IMR-90 (cell line): ENCODE data around the gene SLC24A3. TPM values are rescaled to one million over a fixed set of nuclear protein-coding genes. Genes with fewer than 3 reads are reported as not detected.

Source experiments
- ATAC-seq: fragments of 200-7000 bp; cut with Tn5 transposase; 2 replicates; pipeline ENCODE4 v1.9.1; 2020; ENCODE audit warnings: low read depth, mild to moderate bottlenecking, moderate library complexity
- BruUV-seq: library from RNA; stranded (reverse); fragments of 400-500 nt; replicated peaks from 2 replicates; lab custom pipeline; 2021; lab: Mats Ljungman, UMichigan
- CTCF ChIA-PET: fragments of 300-600 bp; formaldehyde crosslinking; extraction: SDS; loops from one replicate; lab custom pipeline; 2021; ENCODE audit warnings: antibody characterized with exemption; lab: Yijun Ruan, JAX
- POLR2A ChIA-PET: fragments of 300-600 bp; sonication (Branson Sonifier 250); formaldehyde crosslinking; loops from one replicate; lab custom pipeline; 2022; ENCODE audit warnings: antibody characterized with exemption; ENCODE audit not compliant: unreplicated experiment; lab: Charles Lee
- DNase-seq: peaks from one replicate; pipeline ENCODE4 v3.0.0; 2013
- H2AFZ ChIP-seq: replicated peaks from 2 replicates; pipeline ENCODE3; 2013; ENCODE audit warnings: low read length, mild to moderate bottlenecking; ENCODE audit not compliant: poor library complexity
- H2AK5ac ChIP-seq: 2 replicates; pipeline ENCODE4 v1.6.1; 2013; ENCODE audit warnings: low read depth, low read length, inconsistent platforms
- H2AK9ac ChIP-seq: replicated peaks from 2 replicates; pipeline ENCODE3; 2013; ENCODE audit warnings: mild to moderate bottlenecking, low read depth, low read length, moderate library complexity; ENCODE audit not compliant: poor library complexity
- H2BK120ac ChIP-seq: 2 replicates; pipeline ENCODE4 v1.6.1; 2013; ENCODE audit warnings: low read depth, low read length, inconsistent platforms
- H2BK15ac ChIP-seq: 3 replicates; pipeline ENCODE4 v1.6.1; 2013; ENCODE audit warnings: low read depth, low read length, inconsistent platforms
- H2BK20ac ChIP-seq: 2 replicates; pipeline ENCODE4 v1.6.1; 2013; ENCODE audit warnings: low read depth, mild to moderate bottlenecking, inconsistent platforms, low read length, moderate library complexity
- H2BK5ac ChIP-seq: 2 replicates; pipeline ENCODE4 v1.6.1; 2013; ENCODE audit warnings: mild to moderate bottlenecking, low read depth, low read length, inconsistent platforms; ENCODE audit not compliant: poor library complexity, severe bottlenecking
- H3K14ac ChIP-seq: replicated peaks from 2 replicates; pipeline ENCODE4 v1.6.1; 2013; ENCODE audit warnings: low read depth, low read length, inconsistent platforms
- H3K18ac ChIP-seq: 2 replicates; pipeline ENCODE4 v1.6.1; 2013; ENCODE audit warnings: low read depth, low read length, control low read depth
- H3K23ac ChIP-seq: 2 replicates; pipeline ENCODE4 v1.6.1; 2013; ENCODE audit warnings: low read depth, low read length, inconsistent platforms
- H3K27ac ChIP-seq: 2 replicates; pipeline ENCODE4 v1.5.1; 2013; ENCODE audit warnings: mild to moderate bottlenecking, control low read depth, low read length; ENCODE audit not compliant: insufficient read depth
- H3K27me3 ChIP-seq: 2 replicates; pipeline ENCODE4 v1.6.1; 2013; ENCODE audit warnings: low read length; ENCODE audit not compliant: control insufficient read depth, insufficient read depth
- H3K36me3 ChIP-seq: 2 replicates; pipeline ENCODE4 v1.6.1; 2013; ENCODE audit warnings: low read length, mixed read lengths; ENCODE audit not compliant: control insufficient read depth, insufficient read depth
- H3K4ac ChIP-seq: 2 replicates; pipeline ENCODE4 v1.6.1; 2013; ENCODE audit warnings: low read depth, low read length, inconsistent platforms
- H3K4me1 ChIP-seq: 2 replicates; pipeline ENCODE4 v1.6.1; 2013; ENCODE audit warnings: low read length, mixed read lengths; ENCODE audit not compliant: control insufficient read depth, insufficient read depth
- H3K4me2 ChIP-seq: 2 replicates; pipeline ENCODE4 v1.6.1; 2013; ENCODE audit warnings: low read depth, mild to moderate bottlenecking, control low read depth, low read length, moderate library complexity
- H3K4me3 ChIP-seq: 2 replicates; pipeline ENCODE4 v1.5.1; 2013; ENCODE audit warnings: low read depth, mild to moderate bottlenecking, control low read depth, low read length, moderate library complexity; ENCODE audit not compliant: insufficient read depth
- H3K56ac ChIP-seq: 2 replicates; pipeline ENCODE4 v1.6.1; 2013; ENCODE audit warnings: low read length, inconsistent platforms; ENCODE audit not compliant: insufficient read depth; ENCODE audit errors: extremely low read depth
- H3K79me1 ChIP-seq, 2 experiments: 2 replicates each; pipeline ENCODE4 v1.6.1; 2013; ENCODE audit warnings: low read length in 2 of 2, inconsistent platforms in 1 of 2, low read depth in 1 of 2
- H3K9ac ChIP-seq: 2 replicates; pipeline ENCODE4 v1.6.1; 2013; ENCODE audit warnings: low read depth, low read length, control low read depth
- H3K9me1 ChIP-seq: 2 replicates; pipeline ENCODE4 v1.6.1; 2013; ENCODE audit warnings: low read length, inconsistent platforms; ENCODE audit not compliant: insufficient read depth
- H3K9me3 ChIP-seq: 2 replicates; pipeline ENCODE4 v1.6.1; 2013; ENCODE audit warnings: low read length; ENCODE audit not compliant: control insufficient read depth, insufficient read depth
- H4K20me1 ChIP-seq: 2 replicates; pipeline ENCODE4 v1.6.1; 2013; ENCODE audit warnings: low read length, inconsistent platforms; ENCODE audit not compliant: insufficient read depth
- H4K5ac ChIP-seq: 2 replicates; pipeline ENCODE4 v1.6.1; 2013; ENCODE audit warnings: mild to moderate bottlenecking, low read depth, low read length, control low read depth
- H4K8ac ChIP-seq, 2 experiments: 2 replicates each; pipeline ENCODE4 v1.6.1; 2013; ENCODE audit warnings: low read depth in 2 of 2, low read length in 2 of 2, control low read depth in 1 of 2, inconsistent platforms in 1 of 2
- H4K91ac ChIP-seq: 2 replicates; pipeline ENCODE4 v1.6.1; 2013; ENCODE audit warnings: low read depth, low read length, inconsistent platforms; ENCODE audit not compliant: insufficient read depth
- BHLHE40 ChIP-seq: fragments of 150-350 bp; IDR thresholded peaks from 2 replicates; pipeline ENCODE4 v1.6.1; 2016; ENCODE audit warnings: mild to moderate bottlenecking, low read depth, low read length
- CEBPB ChIP-seq: IDR thresholded peaks from 2 replicates; pipeline ENCODE4 v1.6.1; 2012; ENCODE audit warnings: low read depth, low read length, improper control_type of control experiment
- CHD1 ChIP-seq: IDR thresholded peaks from 2 replicates; pipeline ENCODE4 v1.6.1; 2012; ENCODE audit warnings: low read depth, low read length, improper control_type of control experiment
- CTCF ChIP-seq: conservative IDR thresholded peaks from 2 replicates; pipeline ENCODE4 v1.5.1; 2012; ENCODE audit warnings: mild to moderate bottlenecking, low read depth, low read length, improper control_type of control experiment
- ELK1 ChIP-seq: fragments of 150-350 bp; IDR thresholded peaks from 2 replicates; pipeline ENCODE4 v1.6.1; 2016; ENCODE audit warnings: low read depth, mild to moderate bottlenecking, low read length, moderate library complexity, borderline replicate concordance
- FOS ChIP-seq: fragments of 150-350 bp; IDR thresholded peaks from 2 replicates; pipeline ENCODE4 v1.6.1; 2016; ENCODE audit warnings: low read depth, low read length
- MAFK ChIP-seq: IDR thresholded peaks from 2 replicates; pipeline ENCODE4 v1.6.1; 2012; ENCODE audit warnings: low read depth, low read length, improper control_type of control experiment
- MAZ ChIP-seq: IDR thresholded peaks from 2 replicates; pipeline ENCODE4 v1.6.1; 2012; ENCODE audit warnings: low read depth, mild to moderate bottlenecking, low read length, improper control_type of control experiment, moderate library complexity, borderline replicate concordance
- MXI1 ChIP-seq: IDR thresholded peaks from 2 replicates; pipeline ENCODE4 v1.6.1; 2012; ENCODE audit warnings: low read depth, mild to moderate bottlenecking, low read length, moderate library complexity, borderline replicate concordance
- NFE2L2 ChIP-seq: fragments of 150-350 bp; IDR thresholded peaks from 2 replicates; pipeline ENCODE4 v1.6.1; 2016; ENCODE audit warnings: low read depth, mild to moderate bottlenecking, low read length
- POLR2A ChIP-seq: IDR thresholded peaks from 2 replicates; pipeline ENCODE4 v1.6.1; 2012; ENCODE audit warnings: mild to moderate bottlenecking, low read depth, low read length
- RAD21 ChIP-seq: IDR thresholded peaks from 2 replicates; pipeline ENCODE4 v1.6.1; 2012; ENCODE audit warnings: low read length, improper control_type of control experiment
- RCOR1 ChIP-seq: IDR thresholded peaks from 2 replicates; pipeline ENCODE4 v1.6.1; 2012; ENCODE audit warnings: mild to moderate bottlenecking, low read length, improper control_type of control experiment; ENCODE audit not compliant: insufficient replicate concordance
- RFX5 ChIP-seq: IDR thresholded peaks from 2 replicates; pipeline ENCODE4 v1.8.0; 2012; ENCODE audit warnings: low read depth, mild to moderate bottlenecking, low read length, moderate library complexity
- SMC3 ChIP-seq: fragments of 150-350 bp; IDR thresholded peaks from 2 replicates; pipeline ENCODE4 v1.6.1; 2016; ENCODE audit warnings: low read depth, mild to moderate bottlenecking, antibody characterized with exemption, low read length, moderate library complexity
- USF2 ChIP-seq: fragments of 150-350 bp; IDR thresholded peaks from 2 replicates; pipeline ENCODE4 v1.6.1; 2017; ENCODE audit warnings: mild to moderate bottlenecking, antibody characterized with exemption, low read length, low read depth
- WGBS, 2 experiments: methylation state at CpG; one replicate each; pipeline versions ENCODE4 v1.1.5 to v1.1.7; 2013; ENCODE audit warnings: missing lambda C conversion rate in 2 of 2; ENCODE audit not compliant: insufficient read length in 1 of 2; ENCODE audit errors: extremely low coverage in 2 of 2; 5-methylcytosine and 5-hydroxymethylcytosine counted together
- dilution Hi-C: fragments of 300-500 bp; cut with HindIII; formaldehyde crosslinking; loops from one replicate; pipeline ENCODE4 v1.14.3; 2018; ENCODE audit warnings: low sequenced_read_pairs; ENCODE audit not compliant: unreplicated experiment
- in situ Hi-C: fragments of 300-500 bp; cut with MboI; formaldehyde crosslinking; loops from 3 replicates; pipeline ENCODE4 v1.14.3; 2019; ENCODE audit warnings: low sequenced_read_pairs, inconsistent platforms, mixed read lengths
- intact Hi-C: fragments of 100-400 bp; cut with micrococcal nuclease; formaldehyde crosslinking; loops from 2 replicates; pipeline ENCODE4 v1.10.0; 2022
- polyA plus RNA-seq, 3 experiments: library from polyadenylated mRNA; depleted of rRNA; stranded (reverse); fragments of >200 nt; gene quantifications; 2 replicates each; pipeline ENCODE4 v1.2.3, GENCODE V29; 2012; ENCODE audit warnings: low replicate concordance in 1 of 3
- total RNA-seq: library from RNA; depleted of rRNA; stranded (reverse); fragments of >200 nt; gene quantifications from 2 replicates; pipeline ENCODE4 v1.2.3, GENCODE V29; 2012

Gene SLC24A3
- total and polyA plus RNA-seq, 2 of the 4 experiments (the other 2 are of a cell fraction), result not detected

GRCh38 chr20:19193349-19193748, 19.1 kb upstream of the SLC24A3 start:
- no peak overlapping the region for H2AK9ac ChIP-seq
- DNase-seq, result no peak
- H3K4ac ChIP-seq, result no peak overlapping the region
- H3K9me3 ChIP-seq, result no peaks in the 10 kb centered on the region
- intact Hi-C loops, result no loop called here
- H3K23ac ChIP-seq, result no peak overlapping the region
- no peak overlapping the region for H3K14ac ChIP-seq
- TF ChIP-seq MAFK (no peak), MAZ (no peak), FOS (no peak), ELK1 (no peak), RCOR1 (no peak), CEBPB (no peak), MXI1 (no peak), NFE2L2 (no peak), RFX5 (no peak), CHD1 (no peak), RAD21 (no peak), USF2 (no peak), CTCF (no peak), SMC3 (no peak), POLR2A (no peak), BHLHE40 (no peak)
- no peak overlapping the region for H4K91ac ChIP-seq
- no peak for ATAC-seq
- H2AK5ac ChIP-seq, result no peak overlapping the region
- ChIA-PET POLR2A (no interaction called here), CTCF (no interaction called here)
- H4K8ac ChIP-seq, result no peak overlapping the region
- H2BK20ac ChIP-seq, result no peak overlapping the region
- no peak overlapping the region for H3K56ac ChIP-seq
- no peak overlapping the region for H2BK5ac ChIP-seq
- no peak overlapping the region for H3K9ac ChIP-seq
- H4K20me1 ChIP-seq, result no peaks in the 10 kb centered on the region
- H4K5ac ChIP-seq, result no peak overlapping the region
- no peak overlapping the region for H3K18ac ChIP-seq
- no CpG with 5 or more reads among the region's 5 CpGs for WGBS, 2 experiments
- in situ Hi-C loops, result no loop called here
- no peaks in the 10 kb centered on the region for H3K4me1 ChIP-seq
- H2BK15ac ChIP-seq, result no peak overlapping the region
- dilution Hi-C loops, result no loop called here
- H2AFZ ChIP-seq, result no peak overlapping the region
- H3K27me3 ChIP-seq, result no peaks in the 10 kb centered on the region
- H2BK120ac ChIP-seq, result no peak overlapping the region
- no peaks in the 10 kb centered on the region for H3K9me1 ChIP-seq
- H3K4me3 ChIP-seq, result no peak overlapping the region
- H3K27ac ChIP-seq, result no peak overlapping the region
- H3K4me2 ChIP-seq, result no peak overlapping the region
- H3K36me3 ChIP-seq, result no peaks in the 10 kb centered on the region
- no peaks in the 10 kb centered on the region for H3K79me1 ChIP-seq
- BruUV-seq, result no TSS peak
